ENCODE data around the gene CARD11.

The CARD11 gene

DNA sequence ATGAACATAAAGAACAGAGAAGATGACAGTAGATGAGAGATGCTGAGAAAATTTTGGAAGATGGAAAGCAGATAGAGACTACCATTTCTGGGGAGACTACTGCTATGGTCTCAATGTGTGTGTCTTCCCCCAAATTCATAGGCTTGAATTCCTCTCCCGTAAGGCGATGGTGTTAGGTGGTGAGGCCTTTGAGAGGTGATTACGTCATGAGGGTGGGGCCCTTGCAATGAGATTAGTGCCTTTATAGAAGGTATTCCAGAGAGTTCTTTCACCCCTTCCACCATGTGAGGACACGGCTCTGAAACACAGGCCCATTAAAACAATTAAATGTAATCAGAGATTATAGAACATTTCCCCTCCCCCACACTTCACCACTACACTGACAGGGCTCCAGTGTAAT lies 23.9 kb downstream of the CARD11 start:
- no peak for DNase-seq

GRCh38 chr7:3013975-3014792 lies 29.5 kb downstream of the CARD11 start:
- DNase-seq: no peak

- DNase-seq: no peak
These were observed 32.3 kb downstream of the CARD11 start for GRCh38 chr7:3011211-3011852.

DNA sequence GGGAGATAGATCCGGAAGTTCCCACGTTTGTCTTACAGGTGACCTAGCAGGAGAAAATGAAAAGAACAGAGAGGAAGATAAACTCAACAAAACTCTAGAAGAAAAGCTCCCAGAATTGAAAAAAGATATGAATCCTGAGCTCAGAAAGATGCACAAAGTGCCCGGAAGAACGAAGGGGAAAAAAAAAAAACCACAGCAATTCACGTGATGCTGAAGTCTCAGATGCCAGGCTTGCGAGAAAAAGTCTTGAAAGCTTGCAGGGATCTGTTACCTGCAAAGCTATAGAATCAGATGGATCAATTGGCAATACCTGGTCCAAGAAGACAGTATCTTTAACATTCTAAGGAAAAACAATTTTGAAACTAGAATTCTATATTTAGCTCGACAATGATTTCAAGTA lies 33.5 kb downstream of the CARD11 start:
- DNase-seq: no peak

DNA sequence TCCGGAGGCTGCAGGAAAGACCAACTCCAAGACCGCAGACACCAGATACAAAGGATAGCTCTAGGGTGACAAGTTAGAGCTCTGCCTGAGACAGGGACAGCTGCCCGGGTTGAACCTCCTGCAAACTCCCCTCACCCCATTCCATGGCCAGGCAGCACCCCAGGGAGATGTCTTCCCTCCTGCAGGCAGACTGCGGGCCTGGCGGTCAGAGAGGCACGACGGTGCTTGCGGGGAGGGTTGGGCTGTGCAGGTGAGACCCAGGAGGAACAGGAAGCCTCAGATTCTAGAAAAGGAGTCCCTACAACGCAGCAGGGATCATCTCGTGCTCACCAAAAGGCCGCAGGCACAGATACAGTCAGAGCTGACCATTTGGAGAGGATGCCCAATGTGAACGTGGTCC lies 34.6 kb downstream of the CARD11 start:
- no peak for DNase-seq

DNA sequence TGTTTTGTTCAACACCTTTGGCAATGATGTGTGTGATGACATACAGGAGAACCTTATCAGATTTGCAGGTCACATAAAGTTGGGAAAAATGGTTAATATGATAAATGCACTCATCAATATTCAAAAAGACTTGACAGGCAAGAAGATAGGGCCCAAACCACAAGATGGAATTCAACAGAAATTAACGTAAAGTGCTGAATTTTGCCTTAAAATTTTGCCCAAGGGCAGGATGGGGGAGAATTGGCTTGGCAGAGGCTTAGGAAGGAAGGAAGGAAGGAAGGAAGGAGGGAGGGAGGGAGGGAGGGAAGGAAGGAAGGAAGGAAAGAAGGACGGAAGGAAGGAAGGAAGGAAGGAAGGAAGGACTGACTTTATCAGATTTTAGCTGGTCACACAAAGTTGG lies 35.3 kb downstream of the CARD11 start:
- DNase-seq: no peak

GRCh38 chr7:3007696-3008095 lies 36.0 kb downstream of the CARD11 start:
- no peak for DNase-seq

DNA sequence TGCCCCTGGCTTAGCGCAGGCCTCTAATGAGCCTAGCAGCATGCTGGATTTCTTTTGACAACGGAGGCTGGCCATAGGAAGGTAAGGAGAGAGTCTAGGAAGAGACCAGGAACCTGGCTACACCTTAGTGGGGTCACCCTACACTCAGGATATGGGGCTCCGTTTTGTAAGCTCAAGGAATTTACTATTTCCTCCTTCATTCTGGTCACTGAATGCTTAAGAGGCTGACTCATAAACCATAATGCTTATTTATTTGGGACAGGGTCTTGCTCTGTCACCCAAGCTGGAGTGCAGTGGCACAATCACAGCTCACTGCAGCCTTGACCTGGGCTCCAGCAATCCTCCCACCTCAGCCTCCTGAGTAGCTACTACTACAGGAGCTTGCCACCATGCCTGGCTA lies 38.4 kb downstream of the CARD11 start:
- no peak for DNase-seq

- DNase-seq: no peak
These were observed 39.7 kb downstream of the CARD11 start for GRCh38 chr7:3003936-3004335.

DNA sequence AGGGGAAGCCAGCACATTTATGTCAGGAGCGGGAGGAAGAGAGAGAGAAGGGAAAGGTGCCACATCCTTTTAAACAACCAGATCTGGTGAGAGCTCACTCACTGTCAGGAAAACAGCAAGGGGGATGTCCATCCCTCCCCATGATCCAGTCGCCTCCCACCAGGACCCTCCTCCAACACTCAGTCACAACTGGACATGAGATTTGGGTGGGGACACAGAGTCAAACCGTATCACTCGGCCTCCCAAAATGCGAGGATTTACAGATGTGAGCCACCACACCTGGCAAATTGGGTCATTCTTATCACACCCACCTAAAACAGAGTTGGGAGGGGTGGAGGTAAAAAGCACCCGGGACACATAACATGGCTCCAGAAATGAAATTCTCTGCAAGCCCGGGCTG lies 41.0 kb downstream of the CARD11 start:
- DNase-seq: no peak

DNA sequence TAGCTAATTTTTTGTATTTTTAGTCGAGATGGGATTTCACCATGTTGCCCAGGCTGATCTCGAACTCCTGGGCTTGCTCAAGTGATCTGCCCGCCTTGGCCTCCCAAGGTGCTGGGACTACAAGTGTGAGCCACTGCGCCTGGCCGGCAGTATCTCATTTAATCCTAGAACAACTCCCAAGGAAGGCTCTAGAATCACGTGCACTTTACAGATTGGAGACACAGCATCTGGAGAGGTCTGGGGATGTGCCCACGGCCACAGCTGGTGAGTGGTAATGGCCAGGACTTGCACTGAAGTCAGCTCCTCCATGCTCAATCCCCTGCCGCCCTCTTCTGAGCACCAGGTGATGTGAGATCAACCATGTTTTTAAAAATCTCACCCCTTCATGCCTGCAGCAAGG lies 43.1 kb downstream of the CARD11 start:
- no peak for DNase-seq

- no peak for DNase-seq
These were observed 44.6 kb downstream of the CARD11 start for GRCh38 chr7:2999078-2999500.

GRCh38 chr7:2997014-2997413 lies 46.7 kb downstream of the CARD11 start:
- no peak for DNase-seq

- DNase-seq: no peak
These were observed 47.5 kb downstream of the CARD11 start for GRCh38 chr7:2996141-2996540.

DNA sequence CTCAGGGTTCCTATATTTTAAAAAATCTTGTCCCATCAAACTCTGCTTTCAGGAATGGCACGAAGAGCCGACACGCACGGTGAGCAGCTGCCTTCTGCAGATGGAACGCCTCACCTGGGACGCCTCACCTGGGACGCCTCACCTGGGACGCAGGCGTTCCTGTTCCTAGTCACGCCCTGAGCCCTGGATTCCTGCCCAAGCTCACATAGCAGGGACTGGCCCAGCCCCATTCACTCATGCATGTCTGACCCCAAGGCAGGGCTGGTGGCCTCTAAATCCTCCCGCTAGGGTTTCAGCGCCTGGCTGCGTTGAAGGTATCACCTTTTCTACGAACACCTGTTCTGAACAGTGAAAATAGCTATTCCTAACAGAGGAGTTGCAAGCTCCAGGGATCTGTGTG lies 49.8 kb downstream of the CARD11 start:
- DNase-seq: no peak

GRCh38 chr7:2993396-2993795 lies 50.3 kb downstream of the CARD11 start:
- DNase-seq: no peak

DNA sequence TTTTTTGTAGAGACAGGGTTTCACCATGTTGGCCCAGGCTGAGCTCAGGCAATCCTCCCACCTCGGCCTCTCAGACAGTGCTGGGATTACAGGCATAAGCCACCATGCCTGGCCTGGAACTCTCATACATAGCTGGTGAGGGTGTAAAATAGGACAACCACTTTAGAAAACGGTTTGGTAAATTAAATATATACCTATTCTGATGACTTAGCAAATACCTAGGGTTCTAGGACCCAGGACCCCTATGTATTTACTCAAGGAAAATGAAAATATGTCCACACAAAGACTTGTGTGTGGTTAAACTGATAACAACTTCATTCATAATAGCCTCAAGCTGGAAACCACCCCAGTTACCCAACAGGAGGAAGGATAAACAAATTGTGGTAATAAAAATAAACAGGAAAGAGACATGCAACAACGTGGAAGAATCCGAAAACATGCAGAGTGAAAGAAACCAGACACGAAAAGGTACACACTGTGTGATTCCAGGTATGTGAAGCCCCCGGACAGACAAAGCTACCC lies 52.7 kb downstream of the CARD11 start:
- DNase-seq: no peak

DNA sequence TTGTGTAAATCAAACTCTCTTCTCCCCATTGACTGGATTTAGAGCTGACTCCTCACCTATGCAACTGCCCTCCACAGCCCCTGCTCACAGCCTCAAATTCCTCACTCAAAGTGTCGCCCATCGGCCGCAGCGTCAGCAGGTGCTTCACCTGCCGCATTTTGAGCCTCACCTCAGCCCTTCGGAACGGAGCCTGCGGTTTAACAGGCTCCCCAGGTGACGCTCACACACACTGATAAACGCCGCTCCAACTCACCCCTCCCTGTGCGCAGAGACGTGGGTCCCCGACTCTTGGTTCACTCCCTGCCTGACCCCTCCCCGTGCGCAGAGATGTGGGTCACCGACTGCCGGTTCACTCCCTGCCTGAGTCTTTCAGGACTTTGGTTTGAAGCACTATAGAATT lies 57.1 kb downstream of the CARD11 start:
- DNase-seq: no peak

DNA sequence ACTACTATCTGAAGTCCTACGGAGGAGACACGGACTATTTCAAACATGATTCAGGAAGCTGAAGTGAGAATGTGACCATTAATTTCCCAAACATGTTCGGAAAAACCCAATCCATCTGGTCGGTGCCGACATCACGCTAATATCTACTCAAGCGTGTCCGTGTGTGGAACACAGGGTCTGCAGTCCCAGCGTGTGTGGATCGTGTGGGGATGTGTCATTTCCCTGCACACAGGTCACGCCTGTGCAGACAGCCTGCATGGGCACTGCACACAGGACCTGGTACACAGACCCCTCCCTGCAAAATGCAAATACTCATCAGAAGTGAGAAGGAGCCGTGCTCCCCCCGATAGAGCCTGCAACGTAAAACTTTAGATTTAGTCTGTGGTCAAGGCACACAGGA lies 57.8 kb downstream of the CARD11 start:
- no peak for DNase-seq

GRCh38 chr7:2984091-2984490 lies 59.6 kb downstream of the CARD11 start:
- no peak for DNase-seq

DNA sequence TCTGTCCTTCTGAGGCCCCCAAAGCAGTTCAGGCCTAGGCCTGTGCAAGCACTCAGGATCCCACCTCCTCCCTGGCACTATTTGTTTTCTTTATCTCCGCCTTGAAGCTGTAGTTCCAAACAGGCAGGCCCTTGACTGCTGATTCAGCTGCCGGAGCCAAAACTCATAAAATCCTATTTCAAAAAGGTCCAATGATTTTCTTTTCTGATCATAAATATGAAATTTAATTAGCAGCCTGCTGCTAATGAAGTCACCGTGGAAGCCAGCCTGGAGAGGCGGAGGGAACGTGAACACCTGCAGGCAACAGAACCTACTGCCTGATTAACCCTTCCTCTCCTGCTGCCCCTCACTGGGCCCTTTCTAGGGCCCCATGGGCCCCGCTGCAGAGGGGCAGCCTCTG lies 60.1 kb downstream of the CARD11 start:
- DNase-seq: no peak

GRCh38 chr7:2982831-2983230 lies 60.8 kb downstream of the CARD11 start:
- DNase-seq: peak; percentile 39 to 53

DNA sequence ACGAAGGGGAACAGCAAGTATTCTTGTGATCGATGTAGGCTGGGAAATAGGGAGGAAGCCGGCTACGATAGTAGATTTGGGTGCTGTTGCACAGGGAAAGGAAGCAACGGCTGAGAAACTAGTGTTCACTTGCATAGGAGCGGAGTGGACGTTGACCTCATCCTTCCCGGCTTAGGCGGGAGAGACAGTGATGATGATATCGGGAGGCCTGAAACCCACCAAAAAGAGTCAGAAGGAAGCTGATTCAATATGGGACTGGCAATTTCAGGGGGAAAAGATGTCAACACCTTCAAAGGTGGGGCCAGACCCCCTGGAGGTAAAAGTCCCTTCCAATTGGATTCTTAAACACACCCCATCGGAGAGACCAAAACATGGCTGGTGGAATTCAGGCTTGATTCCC lies 61.3 kb downstream of the CARD11 start:
- no peak for DNase-seq

- no peak for DNase-seq
These were observed 62.6 kb downstream of the CARD11 start for GRCh38 chr7:2981103-2981480.

Measured in stimulated activated CD4-positive, alpha-beta T cell treated with anti-CD3 and anti-CD28 coated beads, Interleukin-4, amount 100 ng/mL, for 4 hours (primary cell).